VCaP (cell line): ENCODE results near the gene DOCK3.

ENCODE experiments used
- H3K27ac ChIP-seq: fragments of 450-650 bp; 2 replicates; pipeline ENCODE4 v1.5.1; 2017
- TF ChIP-seq, protein P1 (sequence below): fragments of 450-650 bp; conservative IDR thresholded peaks from 2 replicates; pipeline ENCODE4 v1.5.1; 2017; ENCODE audit warnings: mild to moderate bottlenecking, moderate library complexity

The DOCK3 gene

DNA sequence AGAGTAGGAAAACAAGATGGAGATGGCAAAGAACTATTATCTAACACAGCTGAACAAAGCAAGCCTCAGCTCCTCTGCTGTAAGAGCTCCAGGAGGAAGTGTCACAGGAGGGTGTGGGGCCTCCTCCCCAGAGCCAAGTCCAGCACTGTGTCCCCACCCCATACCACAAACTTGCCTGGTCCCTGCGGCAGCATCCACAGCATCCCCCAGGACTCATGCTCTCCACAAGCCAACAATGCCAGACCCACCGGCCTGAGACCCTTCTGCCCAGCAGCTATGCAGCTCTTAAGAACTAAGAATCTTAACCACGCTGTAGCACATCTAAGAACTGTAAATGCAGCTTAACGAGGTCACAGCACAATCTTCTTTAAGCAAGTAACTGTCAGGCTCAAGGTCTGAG, 725.4 kb downstream of the DOCK3 start:
- no peak overlapping the region for H3K27ac ChIP-seq
- TF ChIP-seq, protein P1, sequence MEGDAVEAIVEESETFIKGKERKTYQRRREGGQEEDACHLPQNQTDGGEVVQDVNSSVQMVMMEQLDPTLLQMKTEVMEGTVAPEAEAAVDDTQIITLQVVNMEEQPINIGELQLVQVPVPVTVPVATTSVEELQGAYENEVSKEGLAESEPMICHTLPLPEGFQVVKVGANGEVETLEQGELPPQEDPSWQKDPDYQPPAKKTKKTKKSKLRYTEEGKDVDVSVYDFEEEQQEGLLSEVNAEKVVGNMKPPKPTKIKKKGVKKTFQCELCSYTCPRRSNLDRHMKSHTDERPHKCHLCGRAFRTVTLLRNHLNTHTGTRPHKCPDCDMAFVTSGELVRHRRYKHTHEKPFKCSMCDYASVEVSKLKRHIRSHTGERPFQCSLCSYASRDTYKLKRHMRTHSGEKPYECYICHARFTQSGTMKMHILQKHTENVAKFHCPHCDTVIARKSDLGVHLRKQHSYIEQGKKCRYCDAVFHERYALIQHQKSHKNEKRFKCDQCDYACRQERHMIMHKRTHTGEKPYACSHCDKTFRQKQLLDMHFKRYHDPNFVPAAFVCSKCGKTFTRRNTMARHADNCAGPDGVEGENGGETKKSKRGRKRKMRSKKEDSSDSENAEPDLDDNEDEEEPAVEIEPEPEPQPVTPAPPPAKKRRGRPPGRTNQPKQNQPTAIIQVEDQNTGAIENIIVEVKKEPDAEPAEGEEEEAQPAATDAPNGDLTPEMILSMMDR = no peak

GRCh38 chr3:51401735-51402134, 727.0 kb downstream of the DOCK3 start:
- TF ChIP-seq, protein P1 = no peak

DNA sequence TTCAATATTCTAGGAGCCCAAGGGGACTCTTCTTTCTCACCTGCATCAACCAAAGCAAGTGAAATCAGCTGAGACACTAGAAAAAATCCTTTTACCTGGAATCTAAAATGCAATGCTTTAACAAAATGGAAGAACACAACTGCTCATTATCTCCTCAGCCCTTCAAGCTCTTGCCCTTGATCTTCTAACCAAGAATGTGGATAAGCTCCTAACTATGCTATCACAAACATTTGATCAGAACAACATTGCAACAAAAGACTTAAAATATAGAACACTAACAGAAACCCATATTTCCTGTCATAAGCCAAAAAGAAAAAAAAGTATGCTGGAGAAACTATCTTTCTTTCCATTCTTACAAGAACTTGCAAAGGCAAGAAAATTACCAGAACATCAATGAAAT, 728.9 kb downstream of the DOCK3 start:
- no peak overlapping the region for H3K27ac ChIP-seq
- TF ChIP-seq, protein P1 = no peak

More at GRCh38 chr3:51401735-51402134, 727.0 kb downstream of the DOCK3 start:
- no peak overlapping the region for H3K27ac ChIP-seq

GRCh38 chr3:51408021-51408420, 733.3 kb downstream of the DOCK3 start:
- H3K27ac ChIP-seq = no peak overlapping the region
- TF ChIP-seq, protein P1 = no peak

- TF ChIP-seq, protein P1 = no peak
These were observed 734.1 kb downstream of the DOCK3 start for GRCh38 chr3:51408813-51409212.

DNA sequence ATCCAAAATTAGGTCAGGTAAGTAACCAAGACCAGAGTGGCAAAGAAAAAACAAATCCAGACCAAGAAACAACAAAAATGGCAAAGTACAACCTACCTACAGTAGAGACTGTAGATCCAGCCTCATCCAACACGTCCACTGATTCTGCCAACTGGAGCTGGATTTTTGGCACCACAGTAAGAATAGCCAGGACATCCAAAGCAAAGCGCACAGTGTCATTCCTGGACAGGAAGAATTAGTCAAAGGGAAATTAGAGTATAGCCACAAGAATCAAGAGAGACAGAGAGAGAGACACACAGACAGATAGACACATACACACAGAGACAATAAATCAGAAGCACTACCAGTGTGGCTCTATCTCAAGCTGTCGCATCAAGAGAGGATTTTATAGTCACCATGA, 747.5 kb downstream of the DOCK3 start:
- no peak overlapping the region for H3K27ac ChIP-seq
- TF ChIP-seq, protein P1 = no peak

More at GRCh38 chr3:51408813-51409212, 734.1 kb downstream of the DOCK3 start:
- H3K27ac ChIP-seq = no peak overlapping the region

- TF ChIP-seq, protein P1 = no peak
- no peak overlapping the region for H3K27ac ChIP-seq
These were observed 752.2 kb downstream of the DOCK3 start for GRCh38 chr3:51426921-51427320.
